ENCODE measurements around the gene HOXA4. TPM values are rescaled to one million over a fixed set of nuclear protein-coding genes. Genes with fewer than 3 reads are reported as not detected.

HOXA4 gene
- total RNA-seq, 3 donors from 2014 or later: 0.14 TPM; not detected in 2

- no peak for ATAC-seq
- Mint-ChIP-seq H3K4me1 (ENCODE audit: low read depth) (peaks cover 26% of the 10 kb centered on the region), H3K9me3 (no peaks in the 10 kb centered on the region), H3K27me3 (ENCODE audit: low read depth) (peaks cover 89% of the 10 kb centered on the region), H3K4me3 (no peak overlapping the region), H3K36me3 (ENCODE audit: insufficient read depth) (no peaks in the 10 kb centered on the region)
- DNase-seq: no peak
Observed at GRCh38 chr7:27148756-27149641, 18.4 kb upstream of the HOXA4 start.

GRCh38 chr7:27148031-27148755 lies 17.6 kb upstream of the HOXA4 start:
- Mint-ChIP-seq H3K4me1 (ENCODE audit: low read depth) (peaks cover 22% of the 10 kb centered on the region), H3K27me3 (ENCODE audit: low read depth) (peaks cover 86% of the 10 kb centered on the region), H3K4me3 (no peak overlapping the region), H3K36me3 (ENCODE audit: insufficient read depth) (no peaks in the 10 kb centered on the region), H3K9me3 (no peaks in the 10 kb centered on the region)
- DNase-seq (no peak), ATAC-seq (no peak)

GRCh38 chr7:27147199-27148030 lies 16.9 kb upstream of the HOXA4 start, which contains the start of gene HOXA6:
Gene HOXA6 (minus strand): TSS chr7:27147774. CDS start chr7:27147749, 25 bp downstream.
- peaks cover 84% of the 10 kb centered on the region for H3K27me3 Mint-ChIP-seq (ENCODE audit: low read depth)
- peaks cover 22% of the 10 kb centered on the region for H3K4me1 Mint-ChIP-seq (ENCODE audit: low read depth)
- H3K36me3 Mint-ChIP-seq (ENCODE audit: insufficient read depth): no peaks in the 10 kb centered on the region
- DNase-seq (no peak), ATAC-seq (no peak)
- H3K9me3 Mint-ChIP-seq: no peaks in the 10 kb centered on the region
- H3K4me3 Mint-ChIP-seq: no peak within 1 kb of the TSS

- H3K9me3 Mint-ChIP-seq: no peaks in the 10 kb centered on the region
- H3K4me3 Mint-ChIP-seq: no peak overlapping the region
- peaks cover 78% of the 10 kb centered on the region for H3K27me3 Mint-ChIP-seq (ENCODE audit: low read depth)
- ATAC-seq (no peak), DNase-seq (no peak)
- H3K4me1 Mint-ChIP-seq (ENCODE audit: low read depth): peaks cover 17% of the 10 kb centered on the region
- no peaks in the 10 kb centered on the region for H3K36me3 Mint-ChIP-seq (ENCODE audit: insufficient read depth)
Observed at GRCh38 chr7:27146491-27147198, 16.1 kb upstream of the HOXA4 start.

GRCh38 chr7:27145914-27146412 lies 15.4 kb upstream of the HOXA4 start:
- Mint-ChIP-seq H3K4me3 (no peak overlapping the region), H3K9me3 (no peaks in the 10 kb centered on the region), H3K27me3 (ENCODE audit: low read depth) (peaks cover 77% of the 10 kb centered on the region), H3K4me1 (ENCODE audit: low read depth) (peaks cover 10% of the 10 kb centered on the region), H3K36me3 (ENCODE audit: insufficient read depth) (no peaks in the 10 kb centered on the region)
- DNase-seq (no peak), ATAC-seq (no peak)

GRCh38 chr7:27145165-27145913 lies 14.8 kb upstream of the HOXA4 start:
- Mint-ChIP-seq H3K4me3 (no peak overlapping the region), H3K27me3 (ENCODE audit: low read depth) (peaks cover 72% of the 10 kb centered on the region), H3K9me3 (no peaks in the 10 kb centered on the region), H3K4me1 (ENCODE audit: low read depth) (peaks cover 6% of the 10 kb centered on the region), H3K36me3 (ENCODE audit: insufficient read depth) (no peaks in the 10 kb centered on the region)
- no peak for DNase-seq
- no peak for ATAC-seq

GRCh38 chr7:27144781-27145164 lies 14.2 kb upstream of the HOXA4 start:
- Mint-ChIP-seq H3K4me1 (ENCODE audit: low read depth) (peaks cover 5% of the 10 kb centered on the region), H3K27me3 (ENCODE audit: low read depth) (peaks cover 66% of the 10 kb centered on the region), H3K36me3 (ENCODE audit: insufficient read depth) (no peaks in the 10 kb centered on the region), H3K4me3 (no peak overlapping the region), H3K9me3 (no peaks in the 10 kb centered on the region)
- no peak for DNase-seq
- no peak for ATAC-seq

GRCh38 chr7:27143950-27144780 lies 13.6 kb upstream of the HOXA4 start:
- no peak for ATAC-seq
- no peak overlapping the region for H3K4me3 Mint-ChIP-seq
- no peak for DNase-seq
- H3K9me3 Mint-ChIP-seq: no peaks in the 10 kb centered on the region
- H3K36me3 Mint-ChIP-seq (ENCODE audit: insufficient read depth): no peaks in the 10 kb centered on the region
- peaks cover 5% of the 10 kb centered on the region for H3K4me1 Mint-ChIP-seq (ENCODE audit: low read depth)
- H3K27me3 Mint-ChIP-seq (ENCODE audit: low read depth): peaks cover 60% of the 10 kb centered on the region

GRCh38 chr7:27143023-27143949 lies 12.7 kb upstream of the HOXA4 start, which contains the start of gene HOXA5:
Gene HOXA5 (minus strand): TSS chr7:27143681. CDS start chr7:27143607, 74 bp downstream.
- H3K4me1 Mint-ChIP-seq (ENCODE audit: low read depth): peaks cover 3% of the 10 kb centered on the region
- no peak for DNase-seq
- H3K27me3 Mint-ChIP-seq (ENCODE audit: low read depth): peaks cover 58% of the 10 kb centered on the region
- no peaks in the 10 kb centered on the region for H3K36me3 Mint-ChIP-seq (ENCODE audit: insufficient read depth)
- peak in 1 of 2 donors; percentile 31 for ATAC-seq
- H3K4me3 Mint-ChIP-seq: no peak within 1 kb of the TSS
- no peaks in the 10 kb centered on the region for H3K9me3 Mint-ChIP-seq

GRCh38 chr7:27142580-27143022 lies 12.0 kb upstream of the HOXA4 start:
- Mint-ChIP-seq H3K9me3 (no peaks in the 10 kb centered on the region), H3K4me3 (no peak overlapping the region), H3K36me3 (ENCODE audit: insufficient read depth) (no peaks in the 10 kb centered on the region), H3K27me3 (ENCODE audit: low read depth) (peaks cover 60% of the 10 kb centered on the region), H3K4me1 (ENCODE audit: low read depth) (no peaks in the 10 kb centered on the region)
- no peak for ATAC-seq
- DNase-seq: no peak

GRCh38 chr7:27141923-27142579 lies 11.5 kb upstream of the HOXA4 start:
- H3K4me1 Mint-ChIP-seq (ENCODE audit: low read depth): no peaks in the 10 kb centered on the region
- DNase-seq (no peak), ATAC-seq (no peak)
- H3K9me3 Mint-ChIP-seq: no peaks in the 10 kb centered on the region
- no peak overlapping the region for H3K4me3 Mint-ChIP-seq
- H3K36me3 Mint-ChIP-seq (ENCODE audit: insufficient read depth): no peaks in the 10 kb centered on the region
- H3K27me3 Mint-ChIP-seq (ENCODE audit: low read depth): peaks cover 61% of the 10 kb centered on the region

All from activated T-cell treated with anti-CD3 and anti-CD28 coated beads, Interleukin-2, amount 50 U/mL, for 4 hours (primary cell).